PC-9 (cell line): Measurements from ENCODE around the gene SPEF1. TPM values are rescaled to one million over a fixed set of nuclear protein-coding genes. Genes with fewer than 3 reads are reported as not detected.

ENCODE experiments used
- BruUV-seq: library from RNA; stranded (reverse); fragments of 400-500 nt; replicated peaks from 2 replicates; lab custom pipeline; 2021; lab: Mats Ljungman, UMichigan
- CTCF ChIA-PET: fragments of 300-600 bp; sonication (Branson Sonifier 250); formaldehyde crosslinking; loops from one replicate; lab custom pipeline; 2022; ENCODE audit warnings: antibody characterized with exemption; lab: Charles Lee
- POLR2A ChIA-PET: fragments of 300-600 bp; sonication (Branson Sonifier 250); formaldehyde crosslinking; loops from one replicate; lab custom pipeline; 2022; ENCODE audit warnings: antibody characterized with exemption; ENCODE audit not compliant: unreplicated experiment; lab: Charles Lee
- DNase-seq, 2 experiments: peaks; one replicate each; pipeline versions ENCODE4 v3.0.0 to v3.0.0-alpha.2; 2015 to 2022; ENCODE audit warnings: mixed read lengths in 1 of 2
- H2AFZ ChIP-seq: fragments of 200-600 bp; sonication (generic); 2 replicates; pipeline ENCODE4 v1.8.1; 2017; ENCODE audit warnings: antibody characterized with exemption
- H3F3A ChIP-seq: fragments of 200-600 bp; sonication (generic); 2 replicates; pipeline ENCODE4 v1.8.1; 2017; ENCODE audit warnings: antibody characterized with exemption, mild to moderate bottlenecking, low read depth; ENCODE audit not compliant: insufficient read depth
- H3K27ac ChIP-seq: fragments of 200-600 bp; sonication (generic); 2 replicates; pipeline ENCODE4 v1.6.1; 2016; ENCODE audit warnings: mixed run types
- H3K27me3 ChIP-seq: fragments of 200-600 bp; sonication (generic); 2 replicates; pipeline ENCODE4 v1.6.1; 2016; ENCODE audit warnings: low read depth, mixed run types; ENCODE audit not compliant: insufficient read depth
- H3K36me3 ChIP-seq: fragments of 200-600 bp; sonication (generic); 2 replicates; pipeline ENCODE4 v1.6.1; 2016; ENCODE audit warnings: low read depth, mixed run types
- H3K4me1 ChIP-seq: fragments of 200-600 bp; sonication (generic); replicated peaks from 2 replicates; pipeline ENCODE4 v1.6.1; 2016; ENCODE audit warnings: mixed run types; ENCODE audit not compliant: insufficient read depth
- H3K4me2 ChIP-seq: fragments of 200-600 bp; sonication (generic); 2 replicates; pipeline ENCODE4 v1.6.1; 2017; ENCODE audit warnings: mixed run types
- H3K4me3 ChIP-seq: fragments of 200-600 bp; sonication (generic); 2 replicates; pipeline ENCODE4 v1.6.1; 2016; ENCODE audit warnings: mixed run types
- H3K79me2 ChIP-seq: fragments of 200-600 bp; sonication (generic); 2 replicates; pipeline ENCODE4 v1.6.1; 2017; ENCODE audit warnings: low read depth, mixed run types
- H3K9me2 ChIP-seq: fragments of 200-600 bp; sonication (generic); 2 replicates; pipeline ENCODE4 v1.8.1; 2017; ENCODE audit warnings: mild to moderate bottlenecking; ENCODE audit not compliant: insufficient read depth
- H3K9me3 ChIP-seq: fragments of 200-600 bp; sonication (generic); 2 replicates; pipeline ENCODE4 v1.8.1; 2016; ENCODE audit warnings: low read depth; ENCODE audit not compliant: insufficient read depth
- H4K20me1 ChIP-seq: fragments of 200-600 bp; sonication (generic); 2 replicates; pipeline ENCODE4 v1.8.1; 2017; ENCODE audit not compliant: insufficient read depth
- CTCF ChIP-seq: fragments of 200-600 bp; sonication (generic); conservative IDR thresholded peaks from 2 replicates; pipeline ENCODE4 v1.6.1; 2017; ENCODE audit warnings: mixed run types, antibody characterized with exemption, mild to moderate bottlenecking, moderate library complexity
- EZH2 ChIP-seq: fragments of 200-600 bp; sonication (generic); IDR thresholded peaks from 2 replicates; pipeline ENCODE4 v1.8.0; 2017; ENCODE audit warnings: antibody characterized with exemption, low read depth
- intact Hi-C: fragments of 100-400 bp; cut with micrococcal nuclease; formaldehyde crosslinking; loops from one replicate; pipeline ENCODE4 v1.10.0; 2022; ENCODE audit not compliant: unreplicated experiment
- total RNA-seq: library from RNA; stranded (reverse); gene quantifications from 2 replicates; pipeline ENCODE4 v1.2.3, GENCODE V29; 2021

Gene SPEF1
- total RNA-seq, 1 experiment from 2014 or later = 2.6 TPM

- ChIA-PET POLR2A (no interaction called here), CTCF (no interaction called here)
- Histone ChIP-seq H3K9me2 (no peaks in the 10 kb centered on the region), H3K79me2 (peaks cover 15% of the 10 kb centered on the region), H3F3A (peaks cover 4% of the 10 kb centered on the region; the same call in 1 of the 2 replicates), H4K20me1 (no peaks in the 10 kb centered on the region), H3K27ac (no peak overlapping the region), H3K36me3 (0 out of 2 replicates have a peak, but pooled peaks cover 8% of the 10 kb centered on the region), H2AFZ (no peak overlapping the region), H3K4me2 (no peak overlapping the region), H3K27me3 (no peaks in the 10 kb centered on the region), H3K9me3 (no peaks in the 10 kb centered on the region), H3K4me1 (peaks cover 6% of the 10 kb centered on the region; the same call in 1 of the 2 replicates), H3K4me3 (no peak overlapping the region)
- TF ChIP-seq CTCF (no peak), EZH2 (no peak)
- BruUV-seq = no TSS peak
- intact Hi-C loops = no loop called here
- DNase-seq = no peak
Observed at GRCh38 chr20:3821996-3822395, 40.7 kb upstream of the SPEF1 start.

GRCh38 chr20:3820901-3821727 is 39.9 kb upstream of the SPEF1 start:
- peak overlapping the region; percentile 66 for H3K4me3 ChIP-seq
- peak overlapping the region; percentile 80 for H3K4me2 ChIP-seq
- no peaks in the 10 kb centered on the region for H3K9me2 ChIP-seq
- H3K36me3 ChIP-seq = 0 out of 2 replicates have a peak, but pooled peaks cover 8% of the 10 kb centered on the region
- no peaks in the 10 kb centered on the region for H4K20me1 ChIP-seq
- H3K27ac ChIP-seq = peak overlapping the region; percentile 85
- ChIA-PET CTCF (interaction anchor here (0.6 to 1.1 kb wide), 4 partner anchors 11 to 35 kb away, joined by 3 to 7 read pairs (median 5); partner anchors contain the start of gene CENPB), POLR2A (interaction anchor here (0.5 to 0.6 kb wide), 2 partner anchors 59 to 335 kb away, joined by 3 to 8 read pairs; no protein-coding TSS in a partner anchor)
- H3K9me3 ChIP-seq = no peaks in the 10 kb centered on the region
- H3K4me1 ChIP-seq = peaks cover 6% of the 10 kb centered on the region; the same call in 1 of the 2 replicates
- intact Hi-C loops = loop anchor here (1.0 kb wide), 4 partner anchors 25 to 145 kb away; partner anchors contain the start of genes CDC25B, CENPB and MAVS
- H2AFZ ChIP-seq = peak overlapping the region; percentile 76
- no TSS peak for BruUV-seq
- DNase-seq = no peak
- H3F3A ChIP-seq = no peaks in the 10 kb centered on the region
- TF ChIP-seq EZH2 = no peak
- no peak for TF ChIP-seq CTCF
- no peaks in the 10 kb centered on the region for H3K27me3 ChIP-seq
- peaks cover 15% of the 10 kb centered on the region for H3K79me2 ChIP-seq

- Histone ChIP-seq H3K4me1 (peaks cover 6% of the 10 kb centered on the region; the same call in 1 of the 2 replicates), H3F3A (no peaks in the 10 kb centered on the region), H3K27ac (peak within 1 kb of the TSS; percentile 85), H3K9me2 (no peaks in the 10 kb centered on the region), H3K27me3 (no peaks in the 10 kb centered on the region), H3K79me2 (peaks cover 15% of the 10 kb centered on the region), H3K4me2 (peak within 1 kb of the TSS; percentile 80), H4K20me1 (no peaks in the 10 kb centered on the region), H3K9me3 (no peaks in the 10 kb centered on the region), H3K36me3 (0 out of 2 replicates have a peak, but pooled peaks cover 8% of the 10 kb centered on the region), H2AFZ (peak within 1 kb of the TSS; percentile 76), H3K4me3 (peak within 1 kb of the TSS; percentile 66)
- DNase-seq = peak; percentile 86 to 95
- TSS peak; percentile 54 for BruUV-seq
- CTCF ChIA-PET = interaction anchor here (0.6 to 1.1 kb wide), 6 partner anchors 12 to 104 kb away, joined by 3 to 7 read pairs (median 4); partner anchors contain the start of gene CENPB
- POLR2A ChIA-PET = interaction anchor here (0.5 to 0.6 kb wide), 5 partner anchors 34 to 732 kb away, joined by 3 to 8 read pairs (median 3); partner anchors contain the start of genes CENPB and SPEF1
- TF ChIP-seq EZH2 = no peak
- TF ChIP-seq CTCF = peak; percentile 96
- intact Hi-C loops = loop anchor here (1.0 kb wide), 4 partner anchors 24 to 144 kb away; partner anchors contain the start of genes CDC25B, CENPB and MAVS
Observed at GRCh38 chr20:3820048-3820900, 39.0 kb upstream of the SPEF1 start, which contains the start of gene AP5S1. TSS of gene AP5S1 (plus strand) at chr20:3820547. CDS start at chr20:3822118, 1,571 bp downstream.
